ENCODE results near the gene HMCN2.

The HMCN2 gene

DNA sequence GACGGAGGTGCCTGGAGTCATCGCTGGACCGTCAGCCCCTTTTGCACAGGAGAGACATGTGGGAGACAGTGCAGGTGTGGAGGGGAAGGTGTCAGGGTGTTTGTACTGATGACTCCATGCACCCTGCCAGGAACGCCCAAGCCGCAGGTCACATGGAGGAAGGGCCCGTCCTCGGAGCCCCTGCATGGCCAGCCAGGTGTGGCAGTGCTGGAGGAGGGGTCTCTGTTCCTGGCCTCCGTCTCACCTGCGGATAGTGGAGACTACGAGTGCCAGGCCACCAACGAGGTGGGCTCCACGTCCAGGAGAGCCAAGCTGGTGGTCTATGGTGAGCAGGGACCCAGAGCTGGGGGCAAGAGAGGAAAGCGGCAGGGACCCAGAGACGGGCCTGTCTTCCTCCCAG, 81.5 kb downstream of the HMCN2 start:
- Histone ChIP-seq H2AFZ (ENCODE audit: low read length) (no peak overlapping the region), H3K4me2 (ENCODE audit: low read depth, low read length, poor library complexity, severe bottlenecking) (no peak overlapping the region), H3K4me1 (ENCODE audit: insufficient read depth, low read length, poor library complexity, severe bottlenecking) (no peaks in the 10 kb centered on the region), H4K20me1 (ENCODE audit: insufficient read depth, low read length, poor library complexity, severe bottlenecking) (no peaks in the 10 kb centered on the region), H3K9ac (ENCODE audit: low read depth, low read length, poor library complexity, severe bottlenecking) (no peak overlapping the region), H3K27me3 (ENCODE audit: insufficient read depth, low read length, poor library complexity, severe bottlenecking) (no peaks in the 10 kb centered on the region), H3K36me3 (ENCODE audit: insufficient read depth, low read length) (no peaks in the 10 kb centered on the region), H3K79me2 (ENCODE audit: insufficient read depth, low read length) (no peaks in the 10 kb centered on the region), H3K9me2 (replicated peaks; ENCODE audit: low read depth, low read length) (no peaks in the 10 kb centered on the region), H3K9me3 (ENCODE audit: insufficient read depth, low read depth, low read length) (no peaks in the 10 kb centered on the region), H3K4me3 (ENCODE audit: low read length, poor library complexity, severe bottlenecking) (no peak overlapping the region), H3F3A (ENCODE audit: low read depth) (no peaks in the 10 kb centered on the region)
- no peak for TF ChIP-seq EZH2phosphoT487 (IDR thresholded peaks at IDR 0.05; ENCODE audit: borderline replicate concordance)
- TF ChIP-seq, protein P1, sequence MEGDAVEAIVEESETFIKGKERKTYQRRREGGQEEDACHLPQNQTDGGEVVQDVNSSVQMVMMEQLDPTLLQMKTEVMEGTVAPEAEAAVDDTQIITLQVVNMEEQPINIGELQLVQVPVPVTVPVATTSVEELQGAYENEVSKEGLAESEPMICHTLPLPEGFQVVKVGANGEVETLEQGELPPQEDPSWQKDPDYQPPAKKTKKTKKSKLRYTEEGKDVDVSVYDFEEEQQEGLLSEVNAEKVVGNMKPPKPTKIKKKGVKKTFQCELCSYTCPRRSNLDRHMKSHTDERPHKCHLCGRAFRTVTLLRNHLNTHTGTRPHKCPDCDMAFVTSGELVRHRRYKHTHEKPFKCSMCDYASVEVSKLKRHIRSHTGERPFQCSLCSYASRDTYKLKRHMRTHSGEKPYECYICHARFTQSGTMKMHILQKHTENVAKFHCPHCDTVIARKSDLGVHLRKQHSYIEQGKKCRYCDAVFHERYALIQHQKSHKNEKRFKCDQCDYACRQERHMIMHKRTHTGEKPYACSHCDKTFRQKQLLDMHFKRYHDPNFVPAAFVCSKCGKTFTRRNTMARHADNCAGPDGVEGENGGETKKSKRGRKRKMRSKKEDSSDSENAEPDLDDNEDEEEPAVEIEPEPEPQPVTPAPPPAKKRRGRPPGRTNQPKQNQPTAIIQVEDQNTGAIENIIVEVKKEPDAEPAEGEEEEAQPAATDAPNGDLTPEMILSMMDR (conservative IDR thresholded peaks at IDR 0.05; ENCODE audit: low read length) = no peak

DNA sequence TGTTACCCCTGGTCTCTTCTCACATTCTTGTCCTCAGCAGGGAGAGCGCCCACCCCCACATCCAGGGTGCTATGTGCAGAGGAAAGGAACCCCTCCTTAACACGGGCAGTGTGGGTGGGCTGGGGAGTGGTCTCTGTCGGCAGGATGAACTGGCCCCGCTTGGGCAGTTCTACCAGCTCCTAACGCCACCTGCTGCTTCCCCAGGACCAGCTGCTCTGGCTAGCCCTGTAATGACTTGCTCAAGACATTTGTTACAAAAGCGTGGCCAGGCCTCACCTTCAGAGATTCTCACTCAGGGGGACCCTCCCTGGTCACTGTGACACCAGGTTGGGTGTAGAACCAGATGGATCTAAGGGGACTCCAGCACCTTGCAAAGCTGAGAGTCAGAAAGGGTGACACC, 82.4 kb downstream of the HMCN2 start:
- H3K79me2 ChIP-seq (ENCODE audit: insufficient read depth, low read length) = no peaks in the 10 kb centered on the region
- H3K4me2 ChIP-seq (ENCODE audit: low read depth, low read length, poor library complexity, severe bottlenecking) = no peak overlapping the region
- H3F3A ChIP-seq (ENCODE audit: low read depth) = no peaks in the 10 kb centered on the region
- H3K36me3 ChIP-seq (ENCODE audit: insufficient read depth, low read length) = no peaks in the 10 kb centered on the region
- TF ChIP-seq EZH2phosphoT487 (IDR thresholded peaks at IDR 0.05; ENCODE audit: borderline replicate concordance) = no peak
- TF ChIP-seq, protein P1 (conservative IDR thresholded peaks at IDR 0.05; ENCODE audit: low read length) = no peak
- no peaks in the 10 kb centered on the region for H4K20me1 ChIP-seq (ENCODE audit: insufficient read depth, low read length, poor library complexity, severe bottlenecking)
- H3K9ac ChIP-seq (ENCODE audit: low read depth, low read length, poor library complexity, severe bottlenecking) = no peak overlapping the region
- no peak overlapping the region for H3K4me3 ChIP-seq (ENCODE audit: low read length, poor library complexity, severe bottlenecking)
- no peak overlapping the region for H2AFZ ChIP-seq (ENCODE audit: low read length)
- no peaks in the 10 kb centered on the region for H3K4me1 ChIP-seq (ENCODE audit: insufficient read depth, low read length, poor library complexity, severe bottlenecking)
- H3K9me2 ChIP-seq (replicated peaks; ENCODE audit: low read depth, low read length) = no peaks in the 10 kb centered on the region
- H3K27me3 ChIP-seq (ENCODE audit: insufficient read depth, low read length, poor library complexity, severe bottlenecking) = no peaks in the 10 kb centered on the region
- no peaks in the 10 kb centered on the region for H3K9me3 ChIP-seq (ENCODE audit: insufficient read depth, low read depth, low read length)

DNA sequence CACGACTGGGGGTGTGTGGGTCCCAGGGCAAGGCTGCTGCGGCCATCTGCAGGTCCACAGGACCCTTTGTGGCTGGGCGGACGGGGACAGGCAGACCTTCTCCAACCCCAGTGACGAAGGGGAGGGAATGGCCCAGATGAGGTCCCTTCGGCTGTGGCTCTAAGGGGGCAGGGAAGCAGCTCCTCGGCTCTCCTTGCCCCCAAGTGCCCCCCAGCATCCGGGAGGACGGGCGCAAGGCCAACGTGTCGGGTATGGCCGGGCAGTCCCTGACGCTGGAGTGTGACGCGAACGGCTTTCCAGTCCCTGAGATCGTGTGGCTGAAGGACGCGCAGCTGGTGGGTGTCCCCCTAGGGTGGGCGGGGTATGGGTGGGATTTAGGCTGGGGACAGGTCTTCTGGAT, 82.8 kb downstream of the HMCN2 start:
- Histone ChIP-seq H4K20me1 (ENCODE audit: insufficient read depth, low read length, poor library complexity, severe bottlenecking) (no peaks in the 10 kb centered on the region), H3K27me3 (ENCODE audit: insufficient read depth, low read length, poor library complexity, severe bottlenecking) (no peaks in the 10 kb centered on the region), H3K9me3 (ENCODE audit: insufficient read depth, low read depth, low read length) (no peaks in the 10 kb centered on the region), H2AFZ (ENCODE audit: low read length) (no peak overlapping the region), H3K4me1 (ENCODE audit: insufficient read depth, low read length, poor library complexity, severe bottlenecking) (no peaks in the 10 kb centered on the region), H3K79me2 (ENCODE audit: insufficient read depth, low read length) (no peaks in the 10 kb centered on the region), H3F3A (ENCODE audit: low read depth) (no peaks in the 10 kb centered on the region), H3K36me3 (ENCODE audit: insufficient read depth, low read length) (no peaks in the 10 kb centered on the region), H3K9ac (ENCODE audit: low read depth, low read length, poor library complexity, severe bottlenecking) (no peak overlapping the region), H3K4me2 (ENCODE audit: low read depth, low read length, poor library complexity, severe bottlenecking) (no peak overlapping the region), H3K9me2 (replicated peaks; ENCODE audit: low read depth, low read length) (no peaks in the 10 kb centered on the region), H3K4me3 (ENCODE audit: low read length, poor library complexity, severe bottlenecking) (no peak overlapping the region)
- TF ChIP-seq EZH2phosphoT487 (IDR thresholded peaks at IDR 0.05; ENCODE audit: borderline replicate concordance) = no peak
- TF ChIP-seq, protein P1 (conservative IDR thresholded peaks at IDR 0.05; ENCODE audit: low read length) = no peak
